ENCODE results near the gene METTL15. TPM values are rescaled to one million over a fixed set of nuclear protein-coding genes. Genes with fewer than 3 reads are reported as not detected.
"Not testable (repeated sequence)": the region's sequence is repeated elsewhere in the genome, so short reads cannot be mapped to it uniquely, and the experiment has no call there.

The METTL15 gene
- total RNA-seq, 1 donor from 2014 or later: 16.2 TPM

GRCh38 chr11:28209906-28210305, 101.7 kb downstream of the METTL15 start:
- no peak for TF ChIP-seq CTCF (conservative IDR thresholded peaks at IDR 0.05)
- no peak overlapping the region for H3K4me3 Mint-ChIP-seq
- no peaks in the 10 kb centered on the region for H3K4me1 Mint-ChIP-seq
- no peak for DNase-seq (ENCODE audit: low read depth, low spot score)
- no peak overlapping the region for H3K27ac Mint-ChIP-seq (ENCODE audit: unreplicated experiment)
- peaks cover 2% of the 10 kb centered on the region for H3K9me3 Mint-ChIP-seq
- H3K27me3 Mint-ChIP-seq (ENCODE audit: low read depth): no peaks in the 10 kb centered on the region
- H3K36me3 Mint-ChIP-seq (ENCODE audit: low read depth): peaks cover 18% of the 10 kb centered on the region

DNA sequence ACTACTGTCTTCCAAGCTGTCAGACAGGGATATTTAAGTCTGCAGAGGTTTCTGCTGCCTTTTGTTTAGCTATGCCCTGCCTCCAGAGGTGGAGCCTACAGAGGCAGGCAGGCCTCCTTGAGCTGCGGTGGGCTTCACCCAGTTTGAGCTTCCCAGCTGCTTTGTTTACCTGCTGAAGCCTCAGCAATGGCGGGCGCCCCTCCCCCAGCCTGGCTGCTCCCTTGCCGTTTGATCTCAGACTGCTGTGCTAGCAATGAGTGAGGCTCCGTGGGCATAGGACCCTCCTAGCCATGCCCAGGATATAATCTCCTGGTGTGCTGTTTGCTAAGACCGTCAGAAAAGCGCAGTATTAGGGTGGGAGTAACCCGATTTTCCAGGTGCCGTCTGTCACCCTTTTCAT, 113.9 kb downstream of the METTL15 start:
- not testable (repeated sequence) for H3K27ac Mint-ChIP-seq (ENCODE audit: unreplicated experiment); H3K9me3 Mint-ChIP-seq; H3K4me1 Mint-ChIP-seq; H3K4me3 Mint-ChIP-seq; H3K27me3 Mint-ChIP-seq (ENCODE audit: low read depth); DNase-seq (ENCODE audit: low read depth, low spot score)
- H3K36me3 Mint-ChIP-seq (ENCODE audit: low read depth): peaks cover 34% of the 10 kb centered on the region

DNA sequence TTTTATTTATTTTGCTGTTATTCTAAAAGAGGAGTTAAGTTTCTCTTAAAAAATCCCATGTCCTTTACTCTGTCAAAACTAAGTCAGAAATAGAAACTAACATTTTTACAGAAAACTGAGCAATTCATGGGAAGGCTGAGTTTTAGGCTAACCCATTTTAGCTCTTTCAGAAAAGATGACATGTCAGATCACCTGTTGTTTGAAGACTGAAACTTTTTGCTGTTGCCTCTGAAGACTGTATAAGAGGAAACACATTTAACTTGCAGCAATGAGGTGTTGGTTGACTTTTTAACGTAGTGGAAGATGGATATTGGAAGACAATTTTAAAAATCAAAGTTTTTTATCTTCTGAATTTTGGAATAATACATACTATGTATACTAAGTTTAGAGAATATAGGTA, 115.4 kb downstream of the METTL15 start:
- no peaks in the 10 kb centered on the region for H3K27me3 Mint-ChIP-seq (ENCODE audit: low read depth)
- no peak for TF ChIP-seq CTCF (conservative IDR thresholded peaks at IDR 0.05)
- peaks cover 25% of the 10 kb centered on the region for H3K36me3 Mint-ChIP-seq (ENCODE audit: low read depth)
- H3K27ac Mint-ChIP-seq (ENCODE audit: unreplicated experiment): no peak overlapping the region
- no peak overlapping the region for H3K4me3 Mint-ChIP-seq
- no peak for DNase-seq (ENCODE audit: low read depth, low spot score)
- H3K4me1 Mint-ChIP-seq: no peaks in the 10 kb centered on the region
- H3K9me3 Mint-ChIP-seq: peaks cover 4% of the 10 kb centered on the region

DNA sequence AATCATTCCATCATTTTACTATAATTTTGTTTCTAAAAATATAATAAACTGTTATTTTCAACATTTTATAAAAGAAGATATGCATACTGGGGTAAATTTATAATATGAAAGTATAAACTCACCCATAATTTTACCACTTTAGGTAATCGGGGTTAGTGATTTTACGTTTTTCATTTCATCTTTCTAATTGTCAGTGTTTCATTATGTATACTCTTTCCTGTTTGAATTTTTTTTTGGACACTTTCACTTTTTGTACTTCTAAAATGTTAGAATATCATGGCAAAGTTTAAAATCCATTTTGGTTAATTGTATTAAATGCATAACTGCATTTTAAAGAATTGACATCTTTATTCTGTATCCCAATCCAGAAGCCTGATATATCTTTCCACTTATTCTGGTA, 115.8 kb downstream of the METTL15 start:
- Mint-ChIP-seq H3K4me1 (no peaks in the 10 kb centered on the region), H3K27me3 (ENCODE audit: low read depth) (no peaks in the 10 kb centered on the region)

GRCh38 chr11:28227460-28227859, 119.3 kb downstream of the METTL15 start:
- H3K27me3 Mint-ChIP-seq (ENCODE audit: low read depth): no peaks in the 10 kb centered on the region
- no peaks in the 10 kb centered on the region for H3K4me1 Mint-ChIP-seq
- H3K9me3 Mint-ChIP-seq: no peaks in the 10 kb centered on the region
- H3K27ac Mint-ChIP-seq (ENCODE audit: unreplicated experiment): no peak overlapping the region
- no peak for DNase-seq (ENCODE audit: low read depth, low spot score)
- no peak for TF ChIP-seq CTCF (conservative IDR thresholded peaks at IDR 0.05)
- H3K36me3 Mint-ChIP-seq (ENCODE audit: low read depth): no peaks in the 10 kb centered on the region
- no peak overlapping the region for H3K4me3 Mint-ChIP-seq

More for the DNA sequence above, 115.8 kb downstream of the METTL15 start:
- no peak overlapping the region for H3K27ac Mint-ChIP-seq (ENCODE audit: unreplicated experiment)
- no peak overlapping the region for H3K4me3 Mint-ChIP-seq
- DNase-seq (ENCODE audit: low read depth, low spot score): no peak
- no peak for TF ChIP-seq CTCF (conservative IDR thresholded peaks at IDR 0.05)
- peaks cover 4% of the 10 kb centered on the region for H3K9me3 Mint-ChIP-seq
- peaks cover 25% of the 10 kb centered on the region for H3K36me3 Mint-ChIP-seq (ENCODE audit: low read depth)

DNA sequence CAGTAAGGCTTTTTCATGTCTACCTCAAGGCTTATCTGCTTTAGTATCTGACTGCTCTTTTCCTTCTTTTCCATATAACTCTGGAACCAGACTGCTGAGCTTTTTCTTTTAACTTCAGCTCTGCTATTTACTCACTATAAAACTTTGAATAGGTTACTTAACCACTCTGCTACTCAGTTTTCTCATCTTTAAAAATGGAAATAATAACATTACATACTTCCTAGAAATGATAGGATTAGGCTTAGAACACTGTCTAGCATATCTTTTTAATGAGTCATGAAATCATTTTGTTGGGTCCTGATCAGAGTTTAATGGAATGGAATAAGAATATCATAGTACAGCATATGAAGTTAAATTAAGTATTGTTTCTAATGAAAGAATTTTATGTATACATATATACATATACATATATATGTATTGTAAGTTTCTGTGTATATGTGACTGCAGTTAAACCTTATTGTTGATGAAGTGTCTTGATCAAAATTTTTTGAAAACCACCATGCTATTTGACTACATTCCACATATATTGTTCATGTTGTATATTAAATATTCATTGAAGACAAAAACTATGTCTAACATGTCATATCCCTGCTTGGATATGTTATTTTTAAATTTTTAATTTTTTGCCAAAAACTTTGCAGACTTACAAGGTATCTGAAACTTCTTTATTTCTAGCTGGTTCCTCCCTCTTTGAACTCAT, 120.2 kb downstream of the METTL15 start:
- H3K27ac Mint-ChIP-seq (ENCODE audit: unreplicated experiment): no peak overlapping the region
- no peak overlapping the region for H3K4me3 Mint-ChIP-seq
- TF ChIP-seq CTCF (conservative IDR thresholded peaks at IDR 0.05): no peak
- no peaks in the 10 kb centered on the region for H3K27me3 Mint-ChIP-seq (ENCODE audit: low read depth)
- H3K4me1 Mint-ChIP-seq: no peaks in the 10 kb centered on the region
- H3K36me3 Mint-ChIP-seq (ENCODE audit: low read depth): no peaks in the 10 kb centered on the region
- no peaks in the 10 kb centered on the region for H3K9me3 Mint-ChIP-seq
- DNase-seq (ENCODE audit: low read depth, low spot score): no peak

Data from neural crest cell (in vitro differentiated cells).